ENCODE measurements around the gene CHST3. TPM values are rescaled to one million over a fixed set of nuclear protein-coding genes. Genes with fewer than 3 reads are reported as not detected.

The CHST3 gene, protein sequence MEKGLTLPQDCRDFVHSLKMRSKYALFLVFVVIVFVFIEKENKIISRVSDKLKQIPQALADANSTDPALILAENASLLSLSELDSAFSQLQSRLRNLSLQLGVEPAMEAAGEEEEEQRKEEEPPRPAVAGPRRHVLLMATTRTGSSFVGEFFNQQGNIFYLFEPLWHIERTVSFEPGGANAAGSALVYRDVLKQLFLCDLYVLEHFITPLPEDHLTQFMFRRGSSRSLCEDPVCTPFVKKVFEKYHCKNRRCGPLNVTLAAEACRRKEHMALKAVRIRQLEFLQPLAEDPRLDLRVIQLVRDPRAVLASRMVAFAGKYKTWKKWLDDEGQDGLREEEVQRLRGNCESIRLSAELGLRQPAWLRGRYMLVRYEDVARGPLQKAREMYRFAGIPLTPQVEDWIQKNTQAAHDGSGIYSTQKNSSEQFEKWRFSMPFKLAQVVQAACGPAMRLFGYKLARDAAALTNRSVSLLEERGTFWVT
- 15.3 and 32.2 TPM in 2 replicates for total RNA-seq (ENCODE audit: low replicate concordance)

DNA sequence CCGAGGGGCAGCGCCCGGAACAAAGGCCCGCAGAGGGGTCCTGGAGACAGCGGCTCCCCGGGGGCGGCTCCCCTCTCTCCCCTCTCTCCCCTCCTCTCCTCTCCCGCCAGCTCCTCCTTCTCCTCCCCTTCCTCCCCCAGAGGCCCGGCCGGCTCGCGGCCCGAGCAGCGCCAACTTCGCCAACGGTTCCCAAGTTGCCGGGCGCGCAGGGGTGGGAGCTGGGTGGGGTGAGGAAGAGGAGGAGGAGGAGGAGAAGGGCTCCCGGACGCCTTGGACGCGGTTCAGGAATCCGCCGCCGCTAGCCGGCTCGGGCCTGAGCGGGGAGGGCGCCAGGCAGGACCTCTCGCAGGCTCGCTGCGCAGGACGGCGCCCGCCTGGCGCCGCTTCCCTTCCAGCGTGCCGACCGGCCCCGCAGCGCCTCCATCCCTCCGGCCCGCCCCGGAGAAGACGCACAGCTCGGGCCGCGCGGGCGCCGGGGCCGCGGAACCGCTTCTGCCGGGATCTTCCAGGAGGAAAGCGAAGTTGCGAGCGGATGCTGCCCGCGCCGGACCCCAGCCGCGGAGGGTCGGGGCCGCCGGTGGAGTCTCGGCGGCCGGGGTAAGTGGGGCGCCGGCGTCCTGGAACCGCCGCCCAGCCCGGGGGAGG, at the start of gene CHST3:
Gene CHST3 (plus strand): TSS at position 298 of the 645 bp plus-strand sequence. CDS start 41,448 bp downstream, outside the sequence.

Other genes with a start within 250 kb of the CHST3 start
- under 0.01 and 0.12 TPM in 2 replicates for gene C10orf105, start 244.6 kb upstream of the CHST3 start, total RNA-seq (ENCODE audit: low replicate concordance)
- gene VSIR, start 190.9 kb upstream of the CHST3 start, total RNA-seq (ENCODE audit: low replicate concordance): 8.6 and 30.4 TPM in 2 replicates
- 702 and 1,088 TPM in 2 replicates for gene PSAP, start 113.1 kb upstream of the CHST3 start, total RNA-seq (ENCODE audit: low replicate concordance)
- under 0.01 and 0.12 TPM in 2 replicates for gene SPOCK2, start 124.2 kb downstream of the CHST3 start, total RNA-seq (ENCODE audit: low replicate concordance)

Measured in smooth muscle cell of the coronary artery (primary cell).